ENCODE data around the gene CLDN9. TPM values are rescaled to one million over a fixed set of nuclear protein-coding genes. Genes with fewer than 3 reads are reported as not detected.

Gene CLDN9
- total RNA-seq, 4 donors from 2014 or later = 0.40 TPM; not detected in 3

- no peak for DNase-seq
- no peak for ATAC-seq
- Histone ChIP-seq H3K4me3 (peak overlapping the region; percentile 70 to 87 (median 82)), H3K27ac (no peak overlapping the region), H3K27me3 (peaks cover 0 to 6% (median 3%) of the 10 kb centered on the region in 3 donors), H3K36me3 (no peaks in the 10 kb centered on the region), H3K9me3 (no peaks in the 10 kb centered on the region), H3K4me1 (peaks cover 9 to 12% of the 10 kb centered on the region in 2 donors)
- intact Hi-C loops (cut with DNase I; ENCODE audit: low total_unique reads) (loop anchor here (1.0 kb wide), 2 partner anchors 10 to 227 kb away; partner anchors contain the start of genes PAQR4 and SRRM2), in situ Hi-C loops (cut with MboI; ENCODE audit: low sequenced_read_pairs in 4 of 4) (no loop called here)
- TF ChIP-seq CTCF (IDR thresholded peaks at IDR 0.05 in 4 of 5, conservative IDR thresholded peaks at IDR 0.05 in 1 of 5) (no peak), POLR2A (IDR thresholded peaks at IDR 0.05) (no peak)
Observed at GRCh38 chr16:2979669-2980226, 33.0 kb upstream of the CLDN9 start.

GRCh38 chr16:2980227-2981176 lies 32.2 kb upstream of the CLDN9 start, which contains the start of gene PKMYT1:
PKMYT1 (minus strand) TSS chr16:2980446; CDS start chr16:2979657, 789 bp downstream.
- Histone ChIP-seq H3K36me3 (no peaks in the 10 kb centered on the region), H3K27me3 (peaks cover 0 to 6% (median 3%) of the 10 kb centered on the region in 3 donors), H3K4me1 (peaks cover 16 to 20% of the 10 kb centered on the region in 2 donors), H3K27ac (peak within 1 kb of the TSS; percentile 76 to 89 (median 84)), H3K9me3 (no peaks in the 10 kb centered on the region), H3K4me3 (peak within 1 kb of the TSS; percentile 70 to 87 (median 82))
- ATAC-seq = peak; percentile 90 to 94
- DNase-seq = peak; percentile 69 to 82
- in situ Hi-C loops (cut with MboI; ENCODE audit: low sequenced_read_pairs in 4 of 4) (no loop called here), intact Hi-C loops (cut with DNase I; ENCODE audit: low total_unique reads) (loop anchor here (1.0 kb wide), 2 partner anchors 11 to 228 kb away; partner anchors contain the start of genes PAQR4 and SRRM2)
- TF ChIP-seq CTCF (IDR thresholded peaks at IDR 0.05 in 4 of 5, conservative IDR thresholded peaks at IDR 0.05 in 1 of 5) (no peak), POLR2A (IDR thresholded peaks at IDR 0.05) (peak; percentile 73 to 88)

GRCh38 chr16:2981177-2981898 lies 31.4 kb upstream of the CLDN9 start:
- peak overlapping the region in 1 of 4 donors; percentile 89 for H3K27ac ChIP-seq
- DNase-seq (no peak), ATAC-seq (no peak)
- no peak for TF ChIP-seq CTCF (IDR thresholded peaks at IDR 0.05 in 4 of 5, conservative IDR thresholded peaks at IDR 0.05 in 1 of 5)
- no peak for TF ChIP-seq POLR2A (IDR thresholded peaks at IDR 0.05)
- peaks cover 24 to 25% of the 10 kb centered on the region in 2 donors for H3K4me1 ChIP-seq
- intact Hi-C loops (cut with DNase I; ENCODE audit: low total_unique reads) (no loop called here), in situ Hi-C loops (cut with MboI; ENCODE audit: low sequenced_read_pairs in 4 of 4) (no loop called here)
- H3K9me3 ChIP-seq = no peaks in the 10 kb centered on the region
- H3K4me3 ChIP-seq = peak overlapping the region; percentile 70 to 87 (median 82)
- H3K27me3 ChIP-seq = peaks cover 0 to 6% (median 3%) of the 10 kb centered on the region in 3 donors
- no peaks in the 10 kb centered on the region for H3K36me3 ChIP-seq

DNA sequence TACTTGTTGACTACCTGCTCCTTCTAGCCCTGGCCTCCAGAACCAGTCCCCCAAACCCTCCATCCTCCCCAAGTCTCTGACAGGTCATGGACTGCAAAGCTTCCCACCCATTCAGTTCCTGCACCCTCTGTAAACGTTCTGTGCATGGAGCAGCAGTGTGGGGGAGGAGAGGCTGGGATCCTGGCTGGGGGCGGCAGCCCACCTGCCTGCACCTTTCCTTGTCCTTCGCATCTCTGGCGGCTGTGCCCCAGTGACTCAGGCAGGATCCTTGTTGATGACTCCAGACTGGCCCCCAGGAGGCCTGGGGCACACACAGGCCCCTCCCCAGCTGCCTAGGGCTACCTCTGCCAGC lies 30.8 kb upstream of the CLDN9 start:
- Histone ChIP-seq H3K36me3 (no peaks in the 10 kb centered on the region), H3K27ac (no peak overlapping the region), H3K27me3 (peaks cover 0 to 6% (median 3%) of the 10 kb centered on the region in 3 donors), H3K9me3 (no peaks in the 10 kb centered on the region), H3K4me3 (no peak overlapping the region), H3K4me1 (peaks cover 25 to 28% of the 10 kb centered on the region in 2 donors)
- TF ChIP-seq POLR2A (IDR thresholded peaks at IDR 0.05) = no peak
- no peak for TF ChIP-seq CTCF (IDR thresholded peaks at IDR 0.05 in 4 of 5, conservative IDR thresholded peaks at IDR 0.05 in 1 of 5)
- in situ Hi-C loops (cut with MboI; ENCODE audit: low sequenced_read_pairs in 4 of 4) = no loop called here
- DNase-seq (no peak), ATAC-seq (no peak)
- intact Hi-C loops (cut with DNase I; ENCODE audit: low total_unique reads) = no loop called here

Data from gastrocnemius medialis (tissue), 4 donors.